ENCODE measurements around the gene ABHD8.

DNA sequence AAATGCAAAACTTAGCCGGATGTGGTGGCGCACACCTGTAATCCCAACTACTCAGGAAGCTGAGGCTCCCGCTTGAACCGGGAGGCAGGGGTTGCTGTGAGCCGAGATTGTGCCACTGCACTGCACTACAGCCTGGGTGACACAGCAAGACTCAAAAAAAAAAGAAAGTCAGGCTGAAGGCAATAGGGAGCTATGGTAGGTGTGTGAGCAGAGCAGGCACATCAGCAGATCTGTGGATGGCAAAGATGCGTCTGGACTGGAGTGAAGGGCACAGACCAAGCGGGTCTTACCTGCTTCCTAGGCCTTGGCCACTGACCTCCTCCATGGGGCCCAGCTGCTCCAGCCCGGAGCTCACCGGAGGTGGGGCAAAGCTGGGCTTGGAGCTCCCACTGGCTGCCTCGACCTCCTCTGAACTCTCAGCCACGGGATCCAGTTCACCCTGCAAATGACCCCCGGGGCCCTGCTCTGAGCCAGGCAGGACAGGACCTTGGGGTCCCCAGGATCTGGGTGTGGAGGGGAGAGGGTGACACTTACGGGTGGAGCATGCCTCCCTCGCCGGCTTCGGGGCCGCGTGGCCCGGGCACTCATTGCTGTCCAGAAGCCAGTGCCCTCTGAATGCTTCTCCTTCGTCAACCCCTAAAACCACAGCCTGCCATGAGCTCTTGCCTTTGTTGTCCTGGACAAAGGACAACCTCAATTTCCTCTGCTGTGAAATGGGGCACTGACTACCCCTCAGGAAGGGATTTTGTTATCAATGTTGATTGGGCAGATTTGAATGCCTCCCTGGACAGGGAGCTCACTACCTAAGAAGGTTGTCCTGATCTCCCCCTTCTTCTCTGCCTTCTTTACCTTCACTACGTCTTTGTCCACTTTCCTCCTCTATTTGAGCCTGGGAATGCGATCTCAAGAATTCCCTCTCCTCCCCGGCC, 39.2 kb downstream of the ABHD8 start:
- no peak for TF ChIP-seq CTCF (IDR thresholded peaks at IDR 0.05; ENCODE audit: low read length)
- no peak for TF ChIP-seq EZH2 (optimal IDR thresholded peaks at IDR 0.05; ENCODE audit: low read depth, low read length)
